ENCODE results near the gene GALK1. TPM values are rescaled to one million over a fixed set of nuclear protein-coding genes. Genes with fewer than 3 reads are reported as not detected.

Gene GALK1
- total and polyA plus RNA-seq, 9 of the 15 experiments (the other 6 are each of a cell fraction or from before 2014, with no cell fraction given), result 0.45 to 51.6 (median 17.4) TPM

DNA sequence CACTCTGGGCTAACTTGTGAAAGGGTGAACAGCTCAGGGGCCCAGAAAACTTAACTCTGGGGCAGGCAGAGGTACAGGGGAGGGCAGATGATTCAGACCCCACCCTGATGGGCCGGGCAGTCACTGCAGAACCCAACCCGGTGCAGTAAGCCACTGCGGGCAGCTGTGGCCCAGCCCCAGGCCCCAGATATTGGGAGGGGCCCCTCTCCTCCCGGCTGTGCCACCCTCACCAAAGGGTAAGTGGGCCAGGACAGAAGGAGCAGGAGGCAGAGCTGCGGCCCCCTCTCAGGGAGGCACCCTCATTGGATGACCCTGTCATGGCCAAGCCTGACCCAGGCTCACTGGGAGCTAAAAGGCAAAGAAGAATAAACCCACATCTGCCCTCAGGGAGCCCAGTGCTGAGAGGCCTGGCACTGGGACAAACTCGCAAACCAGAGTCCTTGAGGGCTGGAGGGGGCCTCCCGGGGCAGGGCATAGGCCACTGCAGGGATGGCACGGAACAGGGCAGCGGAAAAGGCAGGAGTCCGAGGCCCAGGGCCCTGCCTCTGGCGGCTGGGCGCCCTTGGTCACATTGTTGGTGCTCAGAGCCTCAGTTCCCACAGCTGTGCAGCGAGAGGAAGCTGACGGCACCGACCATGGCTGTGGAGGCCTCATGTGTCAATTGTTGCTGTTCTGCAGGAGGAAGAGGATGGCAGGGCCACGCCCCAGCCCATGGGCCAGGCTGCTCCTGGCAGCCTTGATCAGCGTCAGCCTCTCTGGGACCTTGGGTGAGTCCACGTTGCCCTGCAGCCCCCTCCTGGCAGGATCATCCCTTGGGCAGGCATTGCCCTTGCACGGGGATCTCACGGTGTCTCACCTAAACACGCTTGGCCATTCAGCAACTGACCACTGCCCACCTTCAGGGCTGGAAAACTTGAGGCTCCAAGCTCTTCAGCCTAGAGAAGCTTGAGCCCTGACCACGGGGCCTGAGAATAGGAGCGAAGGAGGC lies 40.7 kb downstream of the GALK1 start:
- intact Hi-C loops (cut with micrococcal nuclease) (no loop called here), in situ Hi-C loops (cut with MboI) (no loop called here)
- BruUV-seq (replicated peaks), result no TSS peak
- Histone ChIP-seq H3K4me1 (replicated peaks in 1 of 2; ENCODE audit: control insufficient read depth in 2 of 2, insufficient read depth in 2 of 2, low read length in 2 of 2) (peaks cover 0 to 43% of the 10 kb centered on the region in 2 experiments; a peak in 3 of 5 replicates), H3K9ac (ENCODE audit: insufficient read depth in 1 of 2, low read depth in 2 of 2, low read length in 2 of 2) (peak overlapping the region in 1 of 2 experiments; percentile 48; a peak in 1 of 4 replicates), H3K27ac (ENCODE audit: extremely low read depth, low read depth, low read length) (no peak overlapping the region), H4K20me1 (replicated peaks; ENCODE audit: control insufficient read depth, insufficient read depth, low read length) (no peaks in the 10 kb centered on the region; the same call in 1 of the 2 replicates), H3K27me3 (ENCODE audit: control insufficient read depth in 2 of 2, insufficient read depth in 2 of 2, low read length in 2 of 2) (peaks cover 26 to 59% of the 10 kb centered on the region in 2 experiments), H3K9me1 (ENCODE audit: control insufficient read depth, insufficient read depth, low read length) (no peaks in the 10 kb centered on the region), H3K36me3 (ENCODE audit: control insufficient read depth, insufficient read depth, low read length) (no peaks in the 10 kb centered on the region), H2AFZ (ENCODE audit: low read depth, low read length) (no peak overlapping the region), H3K9me3 (replicated peaks; ENCODE audit: control insufficient read depth, insufficient read depth, low read depth, low read length) (no peaks in the 10 kb centered on the region), H3K4me2 (ENCODE audit: insufficient read depth, low read length) (no peak overlapping the region), H3K4me3 (no peak overlapping the region), H3K79me2 (ENCODE audit: control insufficient read depth, insufficient read depth, low read length) (no peaks in the 10 kb centered on the region)
- ChIA-PET CTCF (ENCODE audit: low intra/inter-chr PET ratio) (no interaction called here), POLR2A (interaction anchor here (0.6 to 1.9 kb wide), 5 partner anchors 9 to 191 kb away, joined by 3 to 4 read pairs (median 4); no protein-coding TSS in a partner anchor)
- FAIRE-seq (no peak), ATAC-seq (no peak), DNase-seq (ENCODE audit: extremely low read depth in 1 of 4, low spot score in 3 of 4) (no peak)
- WGBS (ENCODE audit: insufficient coverage, low coverage, missing lambda C conversion rate), result 15% methylated on average over 19 of the region's 23 CpGs
- TF ChIP-seq TRIM28 (IDR thresholded peaks at IDR 0.05) (no peak), SIN3B (IDR thresholded peaks at IDR 0.05; ENCODE audit: low read depth) (no peak), MYC (IDR thresholded peaks at IDR 0.05; ENCODE audit: low read depth, low read length) (no peak), MYC (CRISPR knock-in tag; IDR thresholded peaks at IDR 0.05; ENCODE audit: borderline replicate concordance, low read depth) (no peak), ZNF197 (CRISPR knock-in tag; IDR thresholded peaks at IDR 0.05; ENCODE audit: low read depth) (no peak), MED1 (CRISPR knock-in tag; IDR thresholded peaks at IDR 0.05; ENCODE audit: borderline replicate concordance) (no peak), MXI1 (IDR thresholded peaks at IDR 0.05; ENCODE audit: low read depth, low read length) (no peak), TOE1 (IDR thresholded peaks at IDR 0.05; ENCODE audit: borderline replicate concordance) (no peak), TOE1 (CRISPR knock-in tag; IDR thresholded peaks at IDR 0.05; ENCODE audit: borderline replicate concordance, low read depth) (no peak)
- TF ChIP-seq, protein P1, sequence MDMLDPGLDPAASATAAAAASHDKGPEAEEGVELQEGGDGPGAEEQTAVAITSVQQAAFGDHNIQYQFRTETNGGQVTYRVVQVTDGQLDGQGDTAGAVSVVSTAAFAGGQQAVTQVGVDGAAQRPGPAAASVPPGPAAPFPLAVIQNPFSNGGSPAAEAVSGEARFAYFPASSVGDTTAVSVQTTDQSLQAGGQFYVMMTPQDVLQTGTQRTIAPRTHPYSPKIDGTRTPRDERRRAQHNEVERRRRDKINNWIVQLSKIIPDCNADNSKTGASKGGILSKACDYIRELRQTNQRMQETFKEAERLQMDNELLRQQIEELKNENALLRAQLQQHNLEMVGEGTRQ (CRISPR knock-in tag; IDR thresholded peaks at IDR 0.05), result no peak
- TF ChIP-seq, protein P2, sequence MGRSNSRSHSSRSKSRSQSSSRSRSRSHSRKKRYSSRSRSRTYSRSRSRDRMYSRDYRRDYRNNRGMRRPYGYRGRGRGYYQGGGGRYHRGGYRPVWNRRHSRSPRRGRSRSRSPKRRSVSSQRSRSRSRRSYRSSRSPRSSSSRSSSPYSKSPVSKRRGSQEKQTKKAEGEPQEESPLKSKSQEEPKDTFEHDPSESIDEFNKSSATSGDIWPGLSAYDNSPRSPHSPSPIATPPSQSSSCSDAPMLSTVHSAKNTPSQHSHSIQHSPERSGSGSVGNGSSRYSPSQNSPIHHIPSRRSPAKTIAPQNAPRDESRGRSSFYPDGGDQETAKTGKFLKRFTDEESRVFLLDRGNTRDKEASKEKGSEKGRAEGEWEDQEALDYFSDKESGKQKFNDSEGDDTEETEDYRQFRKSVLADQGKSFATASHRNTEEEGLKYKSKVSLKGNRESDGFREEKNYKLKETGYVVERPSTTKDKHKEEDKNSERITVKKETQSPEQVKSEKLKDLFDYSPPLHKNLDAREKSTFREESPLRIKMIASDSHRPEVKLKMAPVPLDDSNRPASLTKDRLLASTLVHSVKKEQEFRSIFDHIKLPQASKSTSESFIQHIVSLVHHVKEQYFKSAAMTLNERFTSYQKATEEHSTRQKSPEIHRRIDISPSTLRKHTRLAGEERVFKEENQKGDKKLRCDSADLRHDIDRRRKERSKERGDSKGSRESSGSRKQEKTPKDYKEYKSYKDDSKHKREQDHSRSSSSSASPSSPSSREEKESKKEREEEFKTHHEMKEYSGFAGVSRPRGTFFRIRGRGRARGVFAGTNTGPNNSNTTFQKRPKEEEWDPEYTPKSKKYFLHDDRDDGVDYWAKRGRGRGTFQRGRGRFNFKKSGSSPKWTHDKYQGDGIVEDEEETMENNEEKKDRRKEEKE (IDR thresholded peaks at IDR 0.05; ENCODE audit: borderline replicate concordance in 1 of 2, control insufficient read depth in 1 of 2, low read depth in 2 of 2, low read length in 1 of 2), result no peak
- TF ChIP-seq, protein P3, sequence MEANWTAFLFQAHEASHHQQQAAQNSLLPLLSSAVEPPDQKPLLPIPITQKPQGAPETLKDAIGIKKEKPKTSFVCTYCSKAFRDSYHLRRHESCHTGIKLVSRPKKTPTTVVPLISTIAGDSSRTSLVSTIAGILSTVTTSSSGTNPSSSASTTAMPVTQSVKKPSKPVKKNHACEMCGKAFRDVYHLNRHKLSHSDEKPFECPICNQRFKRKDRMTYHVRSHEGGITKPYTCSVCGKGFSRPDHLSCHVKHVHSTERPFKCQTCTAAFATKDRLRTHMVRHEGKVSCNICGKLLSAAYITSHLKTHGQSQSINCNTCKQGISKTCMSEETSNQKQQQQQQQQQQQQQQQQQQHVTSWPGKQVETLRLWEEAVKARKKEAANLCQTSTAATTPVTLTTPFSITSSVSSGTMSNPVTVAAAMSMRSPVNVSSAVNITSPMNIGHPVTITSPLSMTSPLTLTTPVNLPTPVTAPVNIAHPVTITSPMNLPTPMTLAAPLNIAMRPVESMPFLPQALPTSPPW (CRISPR knock-in tag; IDR thresholded peaks at IDR 0.05), result no peak
- TF ChIP-seq, protein P4, sequence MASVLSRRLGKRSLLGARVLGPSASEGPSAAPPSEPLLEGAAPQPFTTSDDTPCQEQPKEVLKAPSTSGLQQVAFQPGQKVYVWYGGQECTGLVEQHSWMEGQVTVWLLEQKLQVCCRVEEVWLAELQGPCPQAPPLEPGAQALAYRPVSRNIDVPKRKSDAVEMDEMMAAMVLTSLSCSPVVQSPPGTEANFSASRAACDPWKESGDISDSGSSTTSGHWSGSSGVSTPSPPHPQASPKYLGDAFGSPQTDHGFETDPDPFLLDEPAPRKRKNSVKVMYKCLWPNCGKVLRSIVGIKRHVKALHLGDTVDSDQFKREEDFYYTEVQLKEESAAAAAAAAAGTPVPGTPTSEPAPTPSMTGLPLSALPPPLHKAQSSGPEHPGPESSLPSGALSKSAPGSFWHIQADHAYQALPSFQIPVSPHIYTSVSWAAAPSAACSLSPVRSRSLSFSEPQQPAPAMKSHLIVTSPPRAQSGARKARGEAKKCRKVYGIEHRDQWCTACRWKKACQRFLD (CRISPR knock-in tag; IDR thresholded peaks at IDR 0.05), result no peak

Measured in K562 (cell line).